A549 (cell line): ENCODE data around the gene GGT7.

Experiments
- JUN ChIP-seq, 2 experiments: fragments of >200 bp; sonication (Bioruptor Twin); formaldehyde crosslinking; IDR thresholded peaks; 2 replicates in 1 of 2; 3 replicates in 1 of 2; pipeline ENCODE4 v1.6.1; 2016 to 2017
- NPAS2 ChIP-seq: fragments of 250-450 bp; sonication (Bioruptor Pico); IDR thresholded peaks from 2 replicates; pipeline ENCODE4 v1.8.0; 2022; ENCODE audit warnings: mild to moderate bottlenecking, moderate library complexity, borderline replicate concordance
- PHF8 ChIP-seq: fragments of 200-600 bp; sonication (generic); IDR thresholded peaks from 2 replicates; pipeline ENCODE4 v1.6.1; 2016; ENCODE audit warnings: low read depth, mild to moderate bottlenecking, antibody characterized with exemption, moderate library complexity, borderline replicate concordance
- POLR2A ChIP-seq: IDR thresholded peaks from 2 replicates; pipeline ENCODE4 v1.6.1; 2012; ENCODE audit warnings: mild to moderate bottlenecking, low read length
- RAD21 ChIP-seq, 2 experiments: fragments of >200 bp in 1 of 2; sonication (Bioruptor Twin) in 1 of 2; formaldehyde crosslinking in 1 of 2; IDR thresholded peaks in 1 of 2; conservative IDR thresholded peaks in 1 of 2; 2 replicates in 1 of 2; 3 replicates in 1 of 2; pipeline ENCODE4 v1.6.1; 2012 to 2018; ENCODE audit warnings: inconsistent platforms in 1 of 2
- RCOR1 ChIP-seq: fragments of 150-350 bp; IDR thresholded peaks from 2 replicates; pipeline ENCODE4 v1.6.1; 2014; ENCODE audit warnings: antibody characterized with exemption, low read length, low read depth
- ZC3H11A ChIP-seq: fragments of 450-650 bp; IDR thresholded peaks from 2 replicates; pipeline ENCODE4 v1.6.1; 2014; ENCODE audit warnings: antibody characterized with exemption, mild to moderate bottlenecking
- ZFP36 ChIP-seq: fragments of 450-650 bp; IDR thresholded peaks from 2 replicates; pipeline ENCODE4 v1.6.1; 2014; ENCODE audit warnings: borderline replicate concordance; ENCODE audit not compliant: partially characterized antibody
- TF ChIP-seq, protein P1 (sequence below): fragments of >200 bp; sonication (Bioruptor Twin); formaldehyde crosslinking; IDR thresholded peaks from 3 replicates; pipeline ENCODE4 v1.5.1; 2016
- TF ChIP-seq, protein P2 (sequence below): fragments of 200-600 bp; sonication (generic); IDR thresholded peaks from 2 replicates; pipeline ENCODE4 v1.6.1; 2016; ENCODE audit warnings: antibody characterized with exemption, mild to moderate bottlenecking, moderate library complexity
- TF ChIP-seq, protein P3 (sequence below): fragments of 250-450 bp; sonication (Bioruptor Pico); IDR thresholded peaks from 2 replicates; pipeline ENCODE4 v1.5.0; 2020; ENCODE audit warnings: low read depth, mild to moderate bottlenecking, moderate library complexity
- TF ChIP-seq, protein P4 (sequence below): IDR thresholded peaks from 2 replicates; pipeline ENCODE4 v1.6.1; 2012
- TF ChIP-seq, protein P5 (sequence below): fragments of 450-650 bp; IDR thresholded peaks from 2 replicates; pipeline ENCODE4 v1.6.1; 2014; ENCODE audit warnings: antibody characterized with exemption
- TF ChIP-seq, protein P6 (sequence below): IDR thresholded peaks from 2 replicates; pipeline ENCODE4 v1.6.1; 2012

DNA sequence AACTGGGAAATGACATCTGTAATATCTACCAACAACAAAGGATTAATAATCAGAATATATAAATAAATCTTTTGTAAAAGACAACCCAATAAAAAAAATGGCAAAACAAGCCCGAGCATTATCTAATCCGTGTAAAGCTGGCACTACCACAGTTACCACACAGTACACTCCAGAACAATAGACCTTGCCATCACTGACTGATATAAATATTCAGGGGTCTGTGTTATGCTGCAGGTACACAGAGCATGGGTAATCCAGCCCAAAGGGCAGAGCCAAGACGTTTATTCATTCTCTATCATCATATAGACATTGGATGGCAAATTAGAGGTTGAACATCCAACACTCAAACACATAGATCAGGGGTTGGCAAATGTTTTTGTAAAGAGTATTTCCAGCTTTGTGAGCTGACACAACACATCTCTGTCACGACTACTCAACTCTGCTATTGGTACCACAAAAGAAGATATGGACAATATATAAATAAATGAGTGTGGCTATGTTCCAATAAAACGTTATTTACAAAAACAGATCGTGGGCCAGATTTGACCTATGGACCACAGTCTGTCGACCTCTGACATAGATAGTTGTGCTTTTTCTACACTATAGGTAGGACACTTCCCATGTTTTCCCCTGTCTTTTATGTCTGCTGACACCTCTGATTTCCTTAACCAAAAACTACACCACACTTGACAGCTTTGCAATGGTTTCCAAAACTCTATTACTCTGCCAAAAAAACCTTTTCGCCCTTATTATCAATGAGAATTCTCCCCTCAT, 51.7 kb downstream of the GGT7 start:
- TF ChIP-seq, protein P1, sequence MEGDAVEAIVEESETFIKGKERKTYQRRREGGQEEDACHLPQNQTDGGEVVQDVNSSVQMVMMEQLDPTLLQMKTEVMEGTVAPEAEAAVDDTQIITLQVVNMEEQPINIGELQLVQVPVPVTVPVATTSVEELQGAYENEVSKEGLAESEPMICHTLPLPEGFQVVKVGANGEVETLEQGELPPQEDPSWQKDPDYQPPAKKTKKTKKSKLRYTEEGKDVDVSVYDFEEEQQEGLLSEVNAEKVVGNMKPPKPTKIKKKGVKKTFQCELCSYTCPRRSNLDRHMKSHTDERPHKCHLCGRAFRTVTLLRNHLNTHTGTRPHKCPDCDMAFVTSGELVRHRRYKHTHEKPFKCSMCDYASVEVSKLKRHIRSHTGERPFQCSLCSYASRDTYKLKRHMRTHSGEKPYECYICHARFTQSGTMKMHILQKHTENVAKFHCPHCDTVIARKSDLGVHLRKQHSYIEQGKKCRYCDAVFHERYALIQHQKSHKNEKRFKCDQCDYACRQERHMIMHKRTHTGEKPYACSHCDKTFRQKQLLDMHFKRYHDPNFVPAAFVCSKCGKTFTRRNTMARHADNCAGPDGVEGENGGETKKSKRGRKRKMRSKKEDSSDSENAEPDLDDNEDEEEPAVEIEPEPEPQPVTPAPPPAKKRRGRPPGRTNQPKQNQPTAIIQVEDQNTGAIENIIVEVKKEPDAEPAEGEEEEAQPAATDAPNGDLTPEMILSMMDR = no peak
- TF ChIP-seq, protein P2, sequence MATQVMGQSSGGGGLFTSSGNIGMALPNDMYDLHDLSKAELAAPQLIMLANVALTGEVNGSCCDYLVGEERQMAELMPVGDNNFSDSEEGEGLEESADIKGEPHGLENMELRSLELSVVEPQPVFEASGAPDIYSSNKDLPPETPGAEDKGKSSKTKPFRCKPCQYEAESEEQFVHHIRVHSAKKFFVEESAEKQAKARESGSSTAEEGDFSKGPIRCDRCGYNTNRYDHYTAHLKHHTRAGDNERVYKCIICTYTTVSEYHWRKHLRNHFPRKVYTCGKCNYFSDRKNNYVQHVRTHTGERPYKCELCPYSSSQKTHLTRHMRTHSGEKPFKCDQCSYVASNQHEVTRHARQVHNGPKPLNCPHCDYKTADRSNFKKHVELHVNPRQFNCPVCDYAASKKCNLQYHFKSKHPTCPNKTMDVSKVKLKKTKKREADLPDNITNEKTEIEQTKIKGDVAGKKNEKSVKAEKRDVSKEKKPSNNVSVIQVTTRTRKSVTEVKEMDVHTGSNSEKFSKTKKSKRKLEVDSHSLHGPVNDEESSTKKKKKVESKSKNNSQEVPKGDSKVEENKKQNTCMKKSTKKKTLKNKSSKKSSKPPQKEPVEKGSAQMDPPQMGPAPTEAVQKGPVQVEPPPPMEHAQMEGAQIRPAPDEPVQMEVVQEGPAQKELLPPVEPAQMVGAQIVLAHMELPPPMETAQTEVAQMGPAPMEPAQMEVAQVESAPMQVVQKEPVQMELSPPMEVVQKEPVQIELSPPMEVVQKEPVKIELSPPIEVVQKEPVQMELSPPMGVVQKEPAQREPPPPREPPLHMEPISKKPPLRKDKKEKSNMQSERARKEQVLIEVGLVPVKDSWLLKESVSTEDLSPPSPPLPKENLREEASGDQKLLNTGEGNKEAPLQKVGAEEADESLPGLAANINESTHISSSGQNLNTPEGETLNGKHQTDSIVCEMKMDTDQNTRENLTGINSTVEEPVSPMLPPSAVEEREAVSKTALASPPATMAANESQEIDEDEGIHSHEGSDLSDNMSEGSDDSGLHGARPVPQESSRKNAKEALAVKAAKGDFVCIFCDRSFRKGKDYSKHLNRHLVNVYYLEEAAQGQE = no peak
- no peak for TF ChIP-seq ZC3H11A
- TF ChIP-seq JUN (IDR thresholded peaks at IDR 0.05) = no peak
- TF ChIP-seq, protein P3, sequence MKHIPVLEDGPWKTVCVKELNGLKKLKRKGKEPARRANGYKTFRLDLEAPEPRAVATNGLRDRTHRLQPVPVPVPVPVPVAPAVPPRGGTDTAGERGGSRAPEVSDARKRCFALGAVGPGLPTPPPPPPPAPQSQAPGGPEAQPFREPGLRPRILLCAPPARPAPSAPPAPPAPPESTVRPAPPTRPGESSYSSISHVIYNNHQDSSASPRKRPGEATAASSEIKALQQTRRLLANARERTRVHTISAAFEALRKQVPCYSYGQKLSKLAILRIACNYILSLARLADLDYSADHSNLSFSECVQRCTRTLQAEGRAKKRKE (CRISPR knock-in tag) = no peak
- no peak for TF ChIP-seq RCOR1
- TF ChIP-seq, protein P4, sequence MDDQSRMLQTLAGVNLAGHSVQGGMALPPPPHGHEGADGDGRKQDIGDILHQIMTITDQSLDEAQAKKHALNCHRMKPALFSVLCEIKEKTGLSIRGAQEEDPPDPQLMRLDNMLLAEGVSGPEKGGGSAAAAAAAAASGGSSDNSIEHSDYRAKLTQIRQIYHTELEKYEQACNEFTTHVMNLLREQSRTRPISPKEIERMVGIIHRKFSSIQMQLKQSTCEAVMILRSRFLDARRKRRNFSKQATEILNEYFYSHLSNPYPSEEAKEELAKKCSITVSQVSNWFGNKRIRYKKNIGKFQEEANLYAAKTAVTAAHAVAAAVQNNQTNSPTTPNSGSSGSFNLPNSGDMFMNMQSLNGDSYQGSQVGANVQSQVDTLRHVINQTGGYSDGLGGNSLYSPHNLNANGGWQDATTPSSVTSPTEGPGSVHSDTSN = no peak
- no peak for TF ChIP-seq POLR2A
- no peak for TF ChIP-seq PHF8
- no peak for TF ChIP-seq ZFP36
- TF ChIP-seq, protein P5, sequence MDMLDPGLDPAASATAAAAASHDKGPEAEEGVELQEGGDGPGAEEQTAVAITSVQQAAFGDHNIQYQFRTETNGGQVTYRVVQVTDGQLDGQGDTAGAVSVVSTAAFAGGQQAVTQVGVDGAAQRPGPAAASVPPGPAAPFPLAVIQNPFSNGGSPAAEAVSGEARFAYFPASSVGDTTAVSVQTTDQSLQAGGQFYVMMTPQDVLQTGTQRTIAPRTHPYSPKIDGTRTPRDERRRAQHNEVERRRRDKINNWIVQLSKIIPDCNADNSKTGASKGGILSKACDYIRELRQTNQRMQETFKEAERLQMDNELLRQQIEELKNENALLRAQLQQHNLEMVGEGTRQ = no peak
- TF ChIP-seq RAD21 (conservative IDR thresholded peaks at IDR 0.05 in 1 of 2, IDR thresholded peaks at IDR 0.05 in 1 of 2) = no peak
- no peak for TF ChIP-seq NPAS2 (CRISPR knock-in tag)
- TF ChIP-seq, protein P6, sequence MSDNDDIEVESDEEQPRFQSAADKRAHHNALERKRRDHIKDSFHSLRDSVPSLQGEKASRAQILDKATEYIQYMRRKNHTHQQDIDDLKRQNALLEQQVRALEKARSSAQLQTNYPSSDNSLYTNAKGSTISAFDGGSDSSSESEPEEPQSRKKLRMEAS = no peak
